BE2C (cell line): Measurements from ENCODE around the gene APPL2.

ENCODE experiments used
- DNase-seq: peaks from one replicate; pipeline ENCODE4 v3.0.0-alpha.2; 2020
- H3K27me3 ChIP-seq: fragments of 250-450 bp; sonication (Bioruptor Pico); 2 replicates; pipeline ENCODE4 v1.5.1; 2020; ENCODE audit warnings: mild to moderate bottlenecking
- H3K36me3 ChIP-seq: fragments of 250-450 bp; sonication (Bioruptor Pico); 2 replicates; pipeline ENCODE4 v1.5.1; 2020; ENCODE audit warnings: mild to moderate bottlenecking
- H3K4me1 ChIP-seq: fragments of 250-450 bp; sonication (Bioruptor Pico); 2 replicates; pipeline ENCODE4 v1.5.1; 2020
- H3K4me3 ChIP-seq: 2 replicates; pipeline ENCODE4 v1.5.1; 2011; ENCODE audit warnings: low read depth, low read length
- H3K9me3 ChIP-seq: fragments of 250-450 bp; sonication (Bioruptor Pico); 2 replicates; pipeline ENCODE4 v1.5.1; 2020
- CTCF ChIP-seq: IDR thresholded peaks from 2 replicates; pipeline ENCODE4 v1.5.1; 2012; ENCODE audit warnings: mild to moderate bottlenecking, low read depth, low read length

The APPL2 gene

GRCh38 chr12:105220150-105220928 lies 15.6 kb downstream of the APPL2 start:
- DNase-seq = no peak
- H3K9me3 ChIP-seq = no peaks in the 10 kb centered on the region
- H3K27me3 ChIP-seq = no peaks in the 10 kb centered on the region
- no peaks in the 10 kb centered on the region for H3K4me1 ChIP-seq
- no peak overlapping the region for H3K4me3 ChIP-seq
- no peaks in the 10 kb centered on the region; the same call in 1 of the 2 replicates for H3K36me3 ChIP-seq
- TF ChIP-seq CTCF = no peak

GRCh38 chr12:105219261-105220028 lies 16.5 kb downstream of the APPL2 start:
- no peaks in the 10 kb centered on the region; the same call in 1 of the 2 replicates for H3K36me3 ChIP-seq
- H3K4me1 ChIP-seq = no peaks in the 10 kb centered on the region
- no peaks in the 10 kb centered on the region for H3K27me3 ChIP-seq
- H3K4me3 ChIP-seq = no peak overlapping the region
- no peak for DNase-seq
- H3K9me3 ChIP-seq = no peaks in the 10 kb centered on the region
- no peak for TF ChIP-seq CTCF

- no peaks in the 10 kb centered on the region for H3K27me3 ChIP-seq
- no peak overlapping the region for H3K4me3 ChIP-seq
- no peaks in the 10 kb centered on the region; the same call in 1 of the 2 replicates for H3K36me3 ChIP-seq
- no peak for TF ChIP-seq CTCF
- H3K4me1 ChIP-seq = no peaks in the 10 kb centered on the region
- no peaks in the 10 kb centered on the region for H3K9me3 ChIP-seq
- no peak for DNase-seq
Observed at GRCh38 chr12:105218434-105218833, 17.5 kb downstream of the APPL2 start.

- Histone ChIP-seq H3K27me3 (no peaks in the 10 kb centered on the region), H3K9me3 (no peaks in the 10 kb centered on the region), H3K4me1 (no peaks in the 10 kb centered on the region; the same call in 1 of the 2 replicates), H3K4me3 (no peak overlapping the region), H3K36me3 (no peaks in the 10 kb centered on the region; the same call in 1 of the 2 replicates)
- TF ChIP-seq CTCF = no peak
- no peak for DNase-seq
Observed at GRCh38 chr12:105214670-105215375, 21.2 kb downstream of the APPL2 start.

- Histone ChIP-seq H3K4me3 (no peak overlapping the region), H3K36me3 (no peaks in the 10 kb centered on the region; the same call in 1 of the 2 replicates), H3K27me3 (no peaks in the 10 kb centered on the region), H3K4me1 (no peaks in the 10 kb centered on the region; the same call in 1 of the 2 replicates), H3K9me3 (no peaks in the 10 kb centered on the region)
- DNase-seq = no peak
- TF ChIP-seq CTCF = no peak
Observed at GRCh38 chr12:105214148-105214547, 21.8 kb downstream of the APPL2 start.
